Stomach (tissue), 9 donors: ENCODE measurements around the gene VSTM2L. TPM values are rescaled to one million over a fixed set of nuclear protein-coding genes. Genes with fewer than 3 reads are reported as not detected.

Experiments
- DNase-seq, 2 donors: peaks; one replicate each; pipeline versions ENCODE4 v3.0.0 to v3.0.0-alpha.2; 2013 to 2019
- H3K27ac ChIP-seq, 5 donors: fragments of 200-600 bp in 4 of 5; sonication (generic) in 4 of 5; one replicate each; pipeline ENCODE4 v1.5.1; 2013 to 2019; ENCODE audit warnings: mild to moderate bottlenecking in 1 of 5, moderate library complexity in 1 of 5
- H3K27me3 ChIP-seq, 3 donors: fragments of 200-600 bp; sonication (generic); one replicate each; pipeline ENCODE4 v1.5.1; 2017 to 2019; ENCODE audit warnings: mixed run types in 1 of 3
- H3K36me3 ChIP-seq, 4 donors: fragments of 200-600 bp; sonication (generic); 1 replicate in 3 of 4; 2 replicates in 1 of 4; pipeline ENCODE4 v1.5.1; 2016 to 2019
- H3K4me1 ChIP-seq, 4 donors: fragments of 200-600 bp; sonication (generic); one replicate each; pipeline ENCODE4 v1.5.1; 2016 to 2019
- H3K4me3 ChIP-seq, 4 donors: fragments of 200-600 bp; sonication (generic) in 3 of 4; one replicate each; pipeline ENCODE4 v1.5.1; 2016 to 2019; ENCODE audit warnings: mild to moderate bottlenecking in 1 of 4
- H3K9me3 ChIP-seq, 4 donors: fragments of 200-600 bp; sonication (generic); one replicate each; pipeline ENCODE4 v1.5.1; 2016 to 2019
- EP300 ChIP-seq: sonication (generic); formaldehyde crosslinking; IDR thresholded peaks from one replicate; pipeline ENCODE4 v1.6.1; 2017; ENCODE audit warnings: antibody characterized with exemption
- POLR2A ChIP-seq, 4 donors: fragments of 450-650 bp; IDR thresholded peaks; one replicate each; pipeline ENCODE4 v1.6.1; 2016; ENCODE audit warnings: antibody characterized with exemption in 4 of 4, control low read depth in 2 of 4, mild to moderate bottlenecking in 1 of 4, moderate library complexity in 1 of 4
- POLR2AphosphoS5 ChIP-seq, 3 donors: sonication (generic); formaldehyde crosslinking; IDR thresholded peaks; one replicate each; pipeline ENCODE4 v1.6.1; 2016; ENCODE audit warnings: antibody characterized with exemption in 3 of 3
- WGBS, 5 donors: extraction: QIAGEN DNeasy Blood & Tissue Kit in 3 of 5; methylation state at CpG; one replicate each; pipeline versions ENCODE4 v1.1.5 to v1.1.7; 2013 to 2018; 5-methylcytosine and 5-hydroxymethylcytosine counted together
- intact Hi-C: fragments of 100-400 bp; cut with DNase I; formaldehyde crosslinking; loops from one replicate; pipeline ENCODE4 v1.15.1; 2023; ENCODE audit warnings: low total_unique reads
- polyA plus RNA-seq, 3 donors: library from polyadenylated mRNA; stranded (reverse); fragments of 200-250 nt; gene quantifications; one replicate each; pipeline ENCODE4 v1.2.3, GENCODE V29; 2013
- total RNA-seq, 5 donors: library from RNA; depleted of rRNA; stranded (reverse); fragments of >200 nt; gene quantifications; one replicate each; pipeline versions ENCODE4 v1.1.0 to v1.2.3, GENCODE V29; 2014 to 2016
- TF ChIP-seq, protein P1 (sequence below), 7 experiments: fragments of 450-650 bp in 4 of 7; fragments of 200-600 bp in 3 of 7; sonication (generic) in 3 of 7; IDR thresholded peaks; one replicate each; pipeline ENCODE4 v1.5.1; 2016 to 2019; ENCODE audit warnings: antibody characterized with exemption in 7 of 7, control low read depth in 2 of 7, mild to moderate bottlenecking in 1 of 7
- donor health status: healthy with polysubstance abuse.
- donor health status: Bipolar disorder and iron deficiency.
- donor health status: healthy.

The VSTM2L gene
- total and polyA plus RNA-seq, 8 donors: 1.1 to 18.3 (median 3.4) TPM; not detected in 2

DNA sequence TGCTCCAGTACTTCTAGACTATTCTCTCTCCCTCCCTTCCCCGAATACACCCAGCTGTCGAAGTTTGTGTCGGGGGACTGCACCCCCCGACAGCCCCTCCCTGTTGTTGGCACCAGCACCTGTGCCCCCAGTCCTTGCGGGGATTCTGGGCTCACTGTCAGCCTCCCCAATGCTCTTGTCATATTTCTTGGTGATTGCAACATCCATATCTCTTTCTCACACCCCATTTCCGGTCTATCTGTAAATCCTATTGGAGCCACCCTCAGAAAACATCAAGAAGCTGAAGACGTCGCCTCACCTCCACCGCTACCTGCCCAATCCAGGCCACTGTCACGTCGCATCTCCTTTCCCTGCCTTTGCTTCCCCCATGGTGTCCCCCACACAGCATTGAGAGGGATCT lies 32.6 kb upstream of the VSTM2L start:
- peaks cover 0 to 38% (median 4%) of the 10 kb centered on the region in 4 donors for H3K4me1 ChIP-seq
- intact Hi-C loops: no loop called here
- TF ChIP-seq POLR2AphosphoS5 (IDR thresholded peaks at IDR 0.05) (no peak), POLR2A (IDR thresholded peaks at IDR 0.05) (no peak), EP300 (no peak)
- TF ChIP-seq, protein P1, sequence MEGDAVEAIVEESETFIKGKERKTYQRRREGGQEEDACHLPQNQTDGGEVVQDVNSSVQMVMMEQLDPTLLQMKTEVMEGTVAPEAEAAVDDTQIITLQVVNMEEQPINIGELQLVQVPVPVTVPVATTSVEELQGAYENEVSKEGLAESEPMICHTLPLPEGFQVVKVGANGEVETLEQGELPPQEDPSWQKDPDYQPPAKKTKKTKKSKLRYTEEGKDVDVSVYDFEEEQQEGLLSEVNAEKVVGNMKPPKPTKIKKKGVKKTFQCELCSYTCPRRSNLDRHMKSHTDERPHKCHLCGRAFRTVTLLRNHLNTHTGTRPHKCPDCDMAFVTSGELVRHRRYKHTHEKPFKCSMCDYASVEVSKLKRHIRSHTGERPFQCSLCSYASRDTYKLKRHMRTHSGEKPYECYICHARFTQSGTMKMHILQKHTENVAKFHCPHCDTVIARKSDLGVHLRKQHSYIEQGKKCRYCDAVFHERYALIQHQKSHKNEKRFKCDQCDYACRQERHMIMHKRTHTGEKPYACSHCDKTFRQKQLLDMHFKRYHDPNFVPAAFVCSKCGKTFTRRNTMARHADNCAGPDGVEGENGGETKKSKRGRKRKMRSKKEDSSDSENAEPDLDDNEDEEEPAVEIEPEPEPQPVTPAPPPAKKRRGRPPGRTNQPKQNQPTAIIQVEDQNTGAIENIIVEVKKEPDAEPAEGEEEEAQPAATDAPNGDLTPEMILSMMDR (IDR thresholded peaks at IDR 0.05): no peak
- 86 to 91% (median 88%) methylated on average over 11 of the region's 11 CpGs for WGBS, 5 donors
- peaks cover 18 to 99% (median 91%) of the 10 kb centered on the region in 4 donors for H3K36me3 ChIP-seq
- no peaks in the 10 kb centered on the region for H3K9me3 ChIP-seq
- no peak overlapping the region for H3K4me3 ChIP-seq
- DNase-seq: no peak
- H3K27me3 ChIP-seq: no peaks in the 10 kb centered on the region
- H3K27ac ChIP-seq: no peak overlapping the region

DNA sequence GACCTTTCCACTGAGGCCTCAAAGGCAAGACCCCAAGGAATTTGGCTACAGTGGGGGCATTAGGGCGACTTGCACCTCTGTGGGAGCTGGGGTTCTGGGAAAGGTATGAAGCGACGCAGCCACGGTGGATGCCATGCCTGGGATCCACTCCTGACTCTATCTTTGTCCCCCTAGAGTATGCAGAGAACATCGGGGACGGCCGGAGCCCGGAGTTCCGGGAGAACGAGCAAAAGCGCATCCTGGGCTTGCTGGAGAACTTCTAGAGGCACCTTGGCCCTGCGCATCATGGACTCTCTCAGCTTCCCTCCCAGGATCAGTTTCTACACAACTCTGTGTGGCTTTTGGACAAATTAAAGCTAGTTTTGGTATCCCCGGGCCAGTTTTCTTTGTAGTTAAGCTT lies 31.2 kb upstream of the VSTM2L start:
- WGBS, 5 donors: 91 to 98% (median 97%) methylated on average over 13 of the region's 13 CpGs
- DNase-seq: no peak

DNA sequence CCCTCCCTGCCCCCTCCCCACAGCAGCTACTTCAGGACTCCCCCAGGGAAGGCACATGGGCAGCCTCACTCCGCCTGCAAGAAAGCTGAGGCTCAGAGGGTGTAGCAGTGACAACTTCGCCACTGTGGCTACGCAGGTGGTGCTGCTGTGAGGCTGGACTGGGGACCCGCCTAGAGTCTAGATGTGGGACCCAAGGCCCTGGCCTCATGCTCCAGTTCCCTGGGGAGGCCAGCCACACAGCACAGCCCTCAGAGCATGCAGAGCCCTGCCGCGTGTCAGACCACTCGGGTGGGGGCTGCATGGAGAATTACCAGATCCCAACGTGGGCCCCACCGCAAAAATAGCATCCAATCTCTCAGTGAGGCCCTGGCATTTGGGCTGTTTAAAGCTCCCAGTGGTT lies 30.8 kb upstream of the VSTM2L start:
- no peaks in the 10 kb centered on the region for H3K27me3 ChIP-seq
- H3K9me3 ChIP-seq: no peaks in the 10 kb centered on the region
- peaks cover 0 to 21% (median 2%) of the 10 kb centered on the region in 4 donors for H3K4me1 ChIP-seq
- H3K36me3 ChIP-seq: peaks cover 18 to 86% (median 75%) of the 10 kb centered on the region in 4 donors
- intact Hi-C loops: no loop called here
- DNase-seq: no peak
- H3K4me3 ChIP-seq: no peak overlapping the region
- TF ChIP-seq POLR2A (IDR thresholded peaks at IDR 0.05) (no peak), POLR2AphosphoS5 (IDR thresholded peaks at IDR 0.05) (no peak), EP300 (no peak)
- WGBS, 5 donors: 92 to 96% (median 95%) methylated on average over 8 to 9 of the region's 9 CpGs; no CpG with 5 or more reads in 1 of the 5 donors
- no peak overlapping the region for H3K27ac ChIP-seq

More for the DNA sequence above, 31.2 kb upstream of the VSTM2L start:
- H3K27me3 ChIP-seq: no peaks in the 10 kb centered on the region
- H3K4me1 ChIP-seq: peaks cover 0 to 25% (median 2%) of the 10 kb centered on the region in 4 donors
- H3K9me3 ChIP-seq: no peaks in the 10 kb centered on the region
- H3K4me3 ChIP-seq: no peak overlapping the region
- H3K27ac ChIP-seq: no peak overlapping the region
- no peak for TF ChIP-seq EP300
- no peak for TF ChIP-seq POLR2AphosphoS5 (IDR thresholded peaks at IDR 0.05)
- TF ChIP-seq, protein P1 (IDR thresholded peaks at IDR 0.05): no peak
- no peak for TF ChIP-seq POLR2A (IDR thresholded peaks at IDR 0.05)
- H3K36me3 ChIP-seq: peaks cover 18 to 90% (median 77%) of the 10 kb centered on the region in 4 donors
- intact Hi-C loops: no loop called here

DNA sequence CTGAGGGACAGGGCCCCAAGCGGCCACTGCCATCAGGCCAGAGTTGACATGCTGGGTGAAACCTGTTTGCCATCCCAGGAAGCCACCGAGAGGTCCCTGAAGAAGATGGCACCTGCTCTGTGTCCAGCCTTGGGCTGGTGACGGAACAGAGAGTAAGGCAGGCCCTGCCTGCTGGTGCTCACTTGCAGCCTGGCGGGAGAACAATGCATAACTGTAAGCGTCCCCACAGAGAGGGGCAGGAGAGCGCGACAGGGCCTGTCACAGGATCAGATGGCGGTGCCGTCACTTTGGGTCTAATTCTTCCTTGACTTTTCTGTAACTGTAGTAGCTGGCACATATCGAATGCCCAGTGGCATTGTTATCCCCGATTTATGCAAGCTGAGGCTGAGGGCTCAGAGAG lies 29.0 kb upstream of the VSTM2L start:
- Histone ChIP-seq H3K4me1 (peaks cover 0 to 4% (median 0%) of the 10 kb centered on the region in 4 donors), H3K27ac (no peak overlapping the region), H3K36me3 (peaks cover 18 to 69% (median 64%) of the 10 kb centered on the region in 4 donors), H3K4me3 (no peak overlapping the region), H3K27me3 (no peaks in the 10 kb centered on the region), H3K9me3 (no peaks in the 10 kb centered on the region)
- DNase-seq: no peak
- no peak for TF ChIP-seq EP300
- no peak for TF ChIP-seq POLR2AphosphoS5 (IDR thresholded peaks at IDR 0.05)
- TF ChIP-seq, protein P1 (IDR thresholded peaks at IDR 0.05): no peak
- no peak for TF ChIP-seq POLR2A (IDR thresholded peaks at IDR 0.05)
- intact Hi-C loops: no loop called here
- WGBS, 5 donors: 92 to 97% (median 96%) methylated on average over 11 of the region's 11 CpGs

DNA sequence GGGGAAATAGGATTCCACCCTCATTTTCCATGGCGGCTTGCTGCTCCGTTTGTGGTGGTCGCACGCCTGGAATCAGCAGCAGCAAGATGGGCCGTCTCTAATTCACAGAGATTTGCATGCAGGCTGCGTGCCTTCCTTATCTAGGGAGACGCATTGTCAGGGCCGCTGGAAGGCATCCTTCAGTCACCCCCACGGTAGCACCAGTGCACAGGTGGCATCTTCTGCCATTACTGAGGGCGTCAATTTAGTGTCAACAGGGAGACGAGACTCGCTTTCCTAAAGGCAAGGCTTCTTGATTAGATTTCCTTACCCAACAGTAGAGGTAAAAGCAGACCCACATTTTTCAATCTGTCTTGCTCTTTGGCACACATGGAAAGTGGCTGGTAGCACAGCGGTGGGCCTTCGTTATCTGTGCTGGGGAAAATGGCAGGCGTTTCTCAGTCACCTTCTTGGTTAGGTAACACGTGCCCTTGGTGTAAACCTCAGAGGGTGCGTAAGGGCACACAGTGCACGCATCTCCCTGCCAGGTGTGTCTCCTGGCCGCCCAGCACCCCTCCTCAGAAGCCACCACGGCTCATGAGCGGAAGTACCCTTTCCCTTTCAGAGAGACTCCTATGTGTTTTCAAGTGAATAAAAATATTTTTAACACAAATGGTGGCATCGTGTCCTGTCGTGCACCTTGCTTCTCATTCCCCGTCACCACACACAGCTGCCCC lies 27.3 kb upstream of the VSTM2L start:
- Histone ChIP-seq H3K27ac (no peak overlapping the region), H3K27me3 (no peaks in the 10 kb centered on the region), H3K9me3 (no peaks in the 10 kb centered on the region), H3K36me3 (peaks cover 18 to 52% (median 46%) of the 10 kb centered on the region in 4 donors), H3K4me1 (peaks cover 0 to under 1% (median 0%) of the 10 kb centered on the region in 4 donors), H3K4me3 (no peak overlapping the region)
- DNase-seq: no peak
- TF ChIP-seq POLR2AphosphoS5 (IDR thresholded peaks at IDR 0.05) (no peak), EP300 (no peak), POLR2A (IDR thresholded peaks at IDR 0.05) (no peak)
- TF ChIP-seq, protein P1 (IDR thresholded peaks at IDR 0.05): no peak
- WGBS, 5 donors: 84 to 89% (median 88%) methylated on average over 21 to 24 of the region's 24 CpGs
- intact Hi-C loops: no loop called here
